T-helper 17 cell (primary cell): ENCODE measurements around the gene TENM4. TPM values are rescaled to one million over a fixed set of nuclear protein-coding genes. Genes with fewer than 3 reads are reported as not detected.

ENCODE experiments used
- ATAC-seq: fragments of 150-1000 bp; cut with Tn5 transposase; 2 replicates; pipeline ENCODE4 v1.10.0; 2021; ENCODE audit warnings: mild to moderate bottlenecking, moderate library complexity
- DNase-seq, 3 donors: peaks; one replicate each; pipeline versions ENCODE4 v3.0.0 to v3.0.0-alpha.2; 2020 to 2021
- H3K9me3 ChIP-seq: one replicate; pipeline ENCODE4 v1.7.0; 2013; ENCODE audit warnings: low read length, mild to moderate bottlenecking; ENCODE audit not compliant: control insufficient read depth, poor library complexity, severe bottlenecking
- H3K27ac Mint-ChIP-seq: one replicate; pipeline ENCODE4 v1.8.0; 2022; ENCODE audit warnings: mild to moderate bottlenecking, moderate library complexity, mixed read lengths
- H3K27me3 Mint-ChIP-seq: one replicate; pipeline ENCODE4 v1.8.0; 2022; ENCODE audit warnings: mixed read lengths
- H3K36me3 Mint-ChIP-seq: one replicate; pipeline ENCODE4 v1.8.0; 2022; ENCODE audit warnings: low read depth, mixed read lengths
- H3K4me1 Mint-ChIP-seq: one replicate; pipeline ENCODE4 v1.8.0; 2022; ENCODE audit warnings: mild to moderate bottlenecking, mixed read lengths
- H3K4me3 Mint-ChIP-seq: one replicate; pipeline ENCODE4 v1.8.0; 2022; ENCODE audit warnings: mild to moderate bottlenecking, moderate library complexity, mixed read lengths
- total RNA-seq, 4 donors: library from RNA in 2 of 4; stranded (reverse) in 2 of 4; gene quantifications; one replicate each; pipeline ENCODE4 v1.2.3 and lab custom pipeline; 2022 to 2026

TENM4 gene
- total RNA-seq, 2 donors from 2014 or later: 0.31 to 0.97 TPM

- ATAC-seq: no peak
- no peaks in the 10 kb centered on the region for H3K27me3 Mint-ChIP-seq
- H3K4me1 Mint-ChIP-seq: no peaks in the 10 kb centered on the region
- H3K36me3 Mint-ChIP-seq: no peaks in the 10 kb centered on the region
- H3K4me3 Mint-ChIP-seq: no peak overlapping the region
- DNase-seq: no peak
- no peaks in the 10 kb centered on the region for H3K9me3 ChIP-seq
- no peak overlapping the region for H3K27ac Mint-ChIP-seq
Measured at GRCh38 chr11:79221444-79222130, 219.2 kb downstream of the TENM4 start.

- Mint-ChIP-seq H3K4me1 (no peaks in the 10 kb centered on the region), H3K27ac (no peak overlapping the region), H3K36me3 (no peaks in the 10 kb centered on the region), H3K4me3 (no peak overlapping the region), H3K27me3 (no peaks in the 10 kb centered on the region)
- no peaks in the 10 kb centered on the region for H3K9me3 ChIP-seq
- ATAC-seq: no peak
- no peak for DNase-seq
Measured at GRCh38 chr11:79220171-79220570, 220.7 kb downstream of the TENM4 start.

GRCh38 chr11:79219186-79220045, 221.4 kb downstream of the TENM4 start:
- no peak for ATAC-seq
- no peaks in the 10 kb centered on the region for H3K36me3 Mint-ChIP-seq
- no peaks in the 10 kb centered on the region for H3K4me1 Mint-ChIP-seq

GRCh38 chr11:79212741-79213190, 228.1 kb downstream of the TENM4 start:
- Mint-ChIP-seq H3K4me3 (no peak overlapping the region), H3K36me3 (no peaks in the 10 kb centered on the region), H3K27me3 (no peaks in the 10 kb centered on the region), H3K27ac (no peak overlapping the region), H3K4me1 (no peaks in the 10 kb centered on the region)
- no peak for ATAC-seq
- no peak for DNase-seq
- no peaks in the 10 kb centered on the region for H3K9me3 ChIP-seq

More at GRCh38 chr11:79219186-79220045, 221.4 kb downstream of the TENM4 start:
- H3K27me3 Mint-ChIP-seq: no peaks in the 10 kb centered on the region
- no peaks in the 10 kb centered on the region for H3K9me3 ChIP-seq
- no peak overlapping the region for H3K4me3 Mint-ChIP-seq
- no peak for DNase-seq
- H3K27ac Mint-ChIP-seq: no peak overlapping the region

- no peak for DNase-seq
- Mint-ChIP-seq H3K27me3 (no peaks in the 10 kb centered on the region), H3K4me3 (no peak overlapping the region), H3K36me3 (no peaks in the 10 kb centered on the region), H3K27ac (no peak overlapping the region), H3K4me1 (no peaks in the 10 kb centered on the region)
- no peaks in the 10 kb centered on the region for H3K9me3 ChIP-seq
- ATAC-seq: no peak
Measured at GRCh38 chr11:79209540-79210266, 231.1 kb downstream of the TENM4 start.

- H3K4me1 Mint-ChIP-seq: no peaks in the 10 kb centered on the region
- no peaks in the 10 kb centered on the region for H3K27me3 Mint-ChIP-seq
- H3K36me3 Mint-ChIP-seq: no peaks in the 10 kb centered on the region
- no peaks in the 10 kb centered on the region for H3K9me3 ChIP-seq
- no peak for DNase-seq
- H3K27ac Mint-ChIP-seq: no peak overlapping the region
- ATAC-seq: no peak
- H3K4me3 Mint-ChIP-seq: no peak overlapping the region
Measured at GRCh38 chr11:79208126-79208525, 232.7 kb downstream of the TENM4 start.

- Mint-ChIP-seq H3K4me3 (no peak overlapping the region), H3K4me1 (no peaks in the 10 kb centered on the region), H3K36me3 (no peaks in the 10 kb centered on the region), H3K27ac (no peak overlapping the region), H3K27me3 (no peaks in the 10 kb centered on the region)
- DNase-seq (no peak), ATAC-seq (no peak)
- no peaks in the 10 kb centered on the region for H3K9me3 ChIP-seq
Measured at GRCh38 chr11:79206951-79207350, 233.9 kb downstream of the TENM4 start.

- H3K36me3 Mint-ChIP-seq: no peaks in the 10 kb centered on the region
- no peaks in the 10 kb centered on the region for H3K4me1 Mint-ChIP-seq
- DNase-seq: no peak
Measured at GRCh38 chr11:79205786-79206185, 235.0 kb downstream of the TENM4 start.

GRCh38 chr11:79201677-79202347, 239.0 kb downstream of the TENM4 start:
- no peaks in the 10 kb centered on the region for H3K4me1 Mint-ChIP-seq
- no peak for DNase-seq
- H3K27me3 Mint-ChIP-seq: peaks cover 13% of the 10 kb centered on the region
- ATAC-seq: no peak
- no peak overlapping the region for H3K27ac Mint-ChIP-seq
- H3K4me3 Mint-ChIP-seq: no peak overlapping the region
- no peaks in the 10 kb centered on the region for H3K36me3 Mint-ChIP-seq
- H3K9me3 ChIP-seq: no peaks in the 10 kb centered on the region

More at GRCh38 chr11:79205786-79206185, 235.0 kb downstream of the TENM4 start:
- Mint-ChIP-seq H3K4me3 (no peak overlapping the region), H3K27ac (no peak overlapping the region), H3K27me3 (peaks cover 8% of the 10 kb centered on the region)
- no peak for ATAC-seq
- H3K9me3 ChIP-seq: no peaks in the 10 kb centered on the region

- H3K4me3 Mint-ChIP-seq: no peak overlapping the region
- no peaks in the 10 kb centered on the region for H3K9me3 ChIP-seq
- H3K27ac Mint-ChIP-seq: no peak overlapping the region
- ATAC-seq (no peak), DNase-seq (no peak)
- peaks cover 13% of the 10 kb centered on the region for H3K27me3 Mint-ChIP-seq
- no peaks in the 10 kb centered on the region for H3K36me3 Mint-ChIP-seq
- H3K4me1 Mint-ChIP-seq: no peaks in the 10 kb centered on the region
Measured at GRCh38 chr11:79200398-79201070, 240.3 kb downstream of the TENM4 start.

- no peaks in the 10 kb centered on the region for H3K36me3 Mint-ChIP-seq
- H3K4me1 Mint-ChIP-seq: no peaks in the 10 kb centered on the region
- no peak overlapping the region for H3K27ac Mint-ChIP-seq
- no peak for ATAC-seq
- no peak for DNase-seq
- no peaks in the 10 kb centered on the region for H3K9me3 ChIP-seq
- H3K4me3 Mint-ChIP-seq: no peak overlapping the region
- peaks cover 13% of the 10 kb centered on the region for H3K27me3 Mint-ChIP-seq
Measured at GRCh38 chr11:79199729-79200354, 241.0 kb downstream of the TENM4 start.

GRCh38 chr11:79198898-79199250, 242.0 kb downstream of the TENM4 start:
- no peaks in the 10 kb centered on the region for H3K4me1 Mint-ChIP-seq
- H3K36me3 Mint-ChIP-seq: no peaks in the 10 kb centered on the region
- DNase-seq (no peak), ATAC-seq (no peak)
- H3K27me3 Mint-ChIP-seq: peaks cover 13% of the 10 kb centered on the region
- no peak overlapping the region for H3K27ac Mint-ChIP-seq
- H3K9me3 ChIP-seq: no peaks in the 10 kb centered on the region
- no peak overlapping the region for H3K4me3 Mint-ChIP-seq
